ENCODE measurements around the gene YTHDF1.

DNA sequence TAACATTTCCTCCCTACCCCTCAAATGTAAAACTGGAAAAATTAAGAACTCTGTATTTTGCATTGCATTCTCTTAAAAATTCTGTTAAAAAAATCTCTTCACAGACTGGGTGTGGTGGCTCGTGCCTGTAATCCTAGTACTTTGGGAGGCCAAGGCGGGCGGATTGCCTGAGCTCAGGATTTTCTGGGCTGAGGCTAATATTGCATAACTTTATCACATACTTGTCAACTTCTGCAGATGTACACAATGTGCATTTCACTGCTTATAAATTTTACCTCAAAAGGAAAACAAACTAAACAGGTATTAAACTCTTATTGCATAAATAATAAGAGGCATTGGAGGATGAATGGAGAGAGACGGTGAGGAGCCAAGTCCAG, 21.1 kb downstream of the YTHDF1 start:
- TF ChIP-seq, protein P1, sequence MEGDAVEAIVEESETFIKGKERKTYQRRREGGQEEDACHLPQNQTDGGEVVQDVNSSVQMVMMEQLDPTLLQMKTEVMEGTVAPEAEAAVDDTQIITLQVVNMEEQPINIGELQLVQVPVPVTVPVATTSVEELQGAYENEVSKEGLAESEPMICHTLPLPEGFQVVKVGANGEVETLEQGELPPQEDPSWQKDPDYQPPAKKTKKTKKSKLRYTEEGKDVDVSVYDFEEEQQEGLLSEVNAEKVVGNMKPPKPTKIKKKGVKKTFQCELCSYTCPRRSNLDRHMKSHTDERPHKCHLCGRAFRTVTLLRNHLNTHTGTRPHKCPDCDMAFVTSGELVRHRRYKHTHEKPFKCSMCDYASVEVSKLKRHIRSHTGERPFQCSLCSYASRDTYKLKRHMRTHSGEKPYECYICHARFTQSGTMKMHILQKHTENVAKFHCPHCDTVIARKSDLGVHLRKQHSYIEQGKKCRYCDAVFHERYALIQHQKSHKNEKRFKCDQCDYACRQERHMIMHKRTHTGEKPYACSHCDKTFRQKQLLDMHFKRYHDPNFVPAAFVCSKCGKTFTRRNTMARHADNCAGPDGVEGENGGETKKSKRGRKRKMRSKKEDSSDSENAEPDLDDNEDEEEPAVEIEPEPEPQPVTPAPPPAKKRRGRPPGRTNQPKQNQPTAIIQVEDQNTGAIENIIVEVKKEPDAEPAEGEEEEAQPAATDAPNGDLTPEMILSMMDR (IDR thresholded peaks at IDR 0.05; ENCODE audit: poor library complexity), result no peak
- TF ChIP-seq EZH2 (IDR thresholded peaks at IDR 0.05; ENCODE audit: borderline replicate concordance), result no peak

Measured in hepatocyte (in vitro differentiated cells).